BLaER1 (cell line): ENCODE data around the gene SUSD2.
A peak's percentile ranks its signal among the peaks of the same experiment; 100 is the strongest.

Source experiments
- H3K27ac ChIP-seq: shearing (Covaris generic); formaldehyde crosslinking; 2 replicates; pipeline ENCODE4 v1.8.1; 2022
- H3K27me3 ChIP-seq: shearing (Covaris generic); formaldehyde crosslinking; 2 replicates; pipeline ENCODE4 v1.8.1; 2022
- H3K36me3 ChIP-seq: shearing (Covaris generic); formaldehyde crosslinking; 2 replicates; pipeline ENCODE4 v1.8.1; 2022
- H3K4me1 ChIP-seq: shearing (Covaris generic); formaldehyde crosslinking; 2 replicates; pipeline ENCODE4 v1.8.1; 2022
- H3K4me2 ChIP-seq: shearing (Covaris generic); formaldehyde crosslinking; 2 replicates; pipeline ENCODE4 v1.8.1; 2022
- H3K4me3 ChIP-seq: shearing (Covaris generic); formaldehyde crosslinking; 2 replicates; pipeline ENCODE4 v1.8.1; 2022
- H3K9ac ChIP-seq: shearing (Covaris generic); formaldehyde crosslinking; 2 replicates; pipeline ENCODE4 v1.8.1; 2022
- H3K9me3 ChIP-seq: shearing (Covaris generic); formaldehyde crosslinking; 2 replicates; pipeline ENCODE4 v1.8.1; 2022
- H4K20me1 ChIP-seq: shearing (Covaris generic); formaldehyde crosslinking; 2 replicates; pipeline ENCODE4 v1.8.1; 2022
- Cebpa-rat ChIP-seq: shearing (Covaris generic); IDR thresholded peaks from 2 replicates; pipeline ENCODE4 v1.8.1; 2022

The SUSD2 gene

GRCh38 chr22:24185501-24186351 lies 4.4 kb downstream of the SUSD2 start:
- H3K9me3 ChIP-seq, result no peaks in the 10 kb centered on the region
- no peaks in the 10 kb centered on the region for H3K27me3 ChIP-seq
- no peak overlapping the region for H3K27ac ChIP-seq
- H3K4me1 ChIP-seq, result peaks cover 39% of the 10 kb centered on the region
- no peaks in the 10 kb centered on the region for H3K36me3 ChIP-seq
- H3K4me3 ChIP-seq, result no peak overlapping the region
- H3K4me2 ChIP-seq, result no peak overlapping the region
- no peaks in the 10 kb centered on the region for H4K20me1 ChIP-seq
- TF ChIP-seq Cebpa-rat, result no peak
- no peak overlapping the region for H3K9ac ChIP-seq

- H3K9me3 ChIP-seq, result no peaks in the 10 kb centered on the region
- H3K4me2 ChIP-seq, result no peak overlapping the region
- TF ChIP-seq Cebpa-rat, result no peak
- no peaks in the 10 kb centered on the region for H3K36me3 ChIP-seq
- H3K27ac ChIP-seq, result no peak overlapping the region
- peaks cover 45% of the 10 kb centered on the region for H3K4me1 ChIP-seq
- H3K4me3 ChIP-seq, result no peak overlapping the region
- no peak overlapping the region for H3K9ac ChIP-seq
- H3K27me3 ChIP-seq, result no peaks in the 10 kb centered on the region
- H4K20me1 ChIP-seq, result no peaks in the 10 kb centered on the region
Observed at GRCh38 chr22:24186352-24186740, 5.1 kb downstream of the SUSD2 start.

DNA sequence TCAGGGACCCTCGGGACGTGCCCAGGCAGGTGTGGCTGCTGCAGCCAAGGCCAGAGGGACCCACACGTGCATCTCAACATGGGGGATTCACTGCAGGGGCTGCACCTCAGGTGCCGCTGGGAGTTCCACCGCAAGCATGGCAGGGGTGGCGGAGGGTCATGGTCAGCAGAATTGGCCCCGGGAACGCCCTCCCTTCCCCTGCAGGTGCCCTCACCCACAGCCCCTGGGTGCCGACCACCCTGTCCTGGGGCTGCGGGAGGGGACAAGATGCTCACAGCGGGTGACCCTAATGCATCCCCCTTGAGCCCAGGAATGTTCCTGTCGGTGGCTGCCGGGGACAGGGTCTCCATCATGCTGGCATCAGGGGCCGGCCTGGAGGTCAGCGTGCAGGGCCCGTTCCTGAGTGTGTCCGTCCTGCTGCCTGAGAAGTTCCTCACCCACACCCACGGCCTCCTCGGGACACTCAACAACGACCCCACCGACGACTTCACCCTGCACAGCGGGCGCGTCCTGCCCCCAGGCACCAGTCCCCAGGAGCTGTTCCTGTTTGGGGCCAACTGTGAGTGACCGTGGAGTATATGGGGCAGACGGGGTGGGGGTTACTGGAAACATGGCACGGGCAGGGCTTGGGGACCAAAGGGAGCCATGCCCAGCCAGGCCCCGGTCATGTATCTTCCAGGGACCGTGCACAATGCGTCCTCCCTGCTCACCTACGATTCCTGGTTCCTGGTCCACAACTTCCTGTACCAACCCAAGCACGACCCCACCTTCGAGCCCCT lies 5.8 kb downstream of the SUSD2 start:
- Histone ChIP-seq H3K27ac (no peak overlapping the region), H3K9ac (no peak overlapping the region), H3K27me3 (no peaks in the 10 kb centered on the region), H4K20me1 (no peaks in the 10 kb centered on the region), H3K4me1 (peaks cover 49% of the 10 kb centered on the region), H3K4me2 (no peak overlapping the region), H3K9me3 (no peaks in the 10 kb centered on the region), H3K4me3 (no peak overlapping the region), H3K36me3 (no peaks in the 10 kb centered on the region)
- TF ChIP-seq Cebpa-rat, result no peak

- H3K36me3 ChIP-seq, result no peaks in the 10 kb centered on the region
- no peak for TF ChIP-seq Cebpa-rat
Observed at GRCh38 chr22:24187731-24188644, 6.7 kb downstream of the SUSD2 start.

DNA sequence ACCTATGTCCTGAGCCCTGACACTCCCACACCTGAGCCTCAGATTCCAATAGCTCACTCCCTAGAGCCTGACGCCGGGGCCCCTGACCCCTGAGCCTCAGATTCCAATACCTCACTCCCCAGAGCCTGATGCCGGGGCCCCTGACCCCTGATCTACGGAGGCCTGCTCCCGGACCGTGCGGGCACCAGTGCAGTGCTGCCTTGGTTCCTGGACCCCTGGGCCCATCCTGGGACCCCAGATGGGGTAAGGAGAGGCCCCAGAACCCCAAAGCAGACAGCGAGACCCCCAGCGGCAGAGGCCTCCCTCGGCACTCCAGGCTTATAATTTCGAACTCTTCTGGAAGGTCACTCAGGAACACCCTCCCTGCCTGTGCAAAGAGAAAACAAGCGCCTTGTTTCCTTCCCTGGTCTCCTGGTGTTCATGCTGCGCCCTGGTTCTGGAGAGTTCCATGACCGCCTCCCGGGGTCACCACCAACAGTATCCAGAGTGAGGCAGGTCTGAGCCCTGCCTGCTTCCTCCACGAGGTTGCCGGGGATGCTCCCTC lies 7.5 kb downstream of the SUSD2 start:
- H3K27ac ChIP-seq, result no peak overlapping the region

More at GRCh38 chr22:24187731-24188644, 6.7 kb downstream of the SUSD2 start:
- H3K9ac ChIP-seq, result no peak overlapping the region
- H3K9me3 ChIP-seq, result no peaks in the 10 kb centered on the region
- no peak overlapping the region for H3K4me3 ChIP-seq
- H3K27me3 ChIP-seq, result no peaks in the 10 kb centered on the region
- no peaks in the 10 kb centered on the region for H4K20me1 ChIP-seq
- H3K4me1 ChIP-seq, result peaks cover 40% of the 10 kb centered on the region
- no peak overlapping the region for H3K4me2 ChIP-seq
- no peak overlapping the region for H3K27ac ChIP-seq

GRCh38 chr22:24189249-24190158 lies 8.2 kb downstream of the SUSD2 start:
- Histone ChIP-seq H3K9ac (no peak overlapping the region), H3K36me3 (no peaks in the 10 kb centered on the region), H3K27ac (peak overlapping the region; percentile 35; the same call in 1 of the 2 replicates), H3K4me1 (peaks cover 26% of the 10 kb centered on the region), H3K4me2 (0 out of 2 replicates have a peak overlapping the region, but pooled peaks have one; percentile 4), H4K20me1 (no peaks in the 10 kb centered on the region), H3K27me3 (no peaks in the 10 kb centered on the region), H3K9me3 (no peaks in the 10 kb centered on the region), H3K4me3 (no peak overlapping the region)
- TF ChIP-seq Cebpa-rat, result no peak

More for the DNA sequence above, 7.5 kb downstream of the SUSD2 start:
- H3K4me1 ChIP-seq, result peaks cover 32% of the 10 kb centered on the region
- no peak overlapping the region for H3K9ac ChIP-seq
- H3K36me3 ChIP-seq, result no peaks in the 10 kb centered on the region
- no peaks in the 10 kb centered on the region for H3K9me3 ChIP-seq
- H3K27me3 ChIP-seq, result no peaks in the 10 kb centered on the region
- no peaks in the 10 kb centered on the region for H4K20me1 ChIP-seq
- no peak overlapping the region for H3K4me2 ChIP-seq
- H3K4me3 ChIP-seq, result no peak overlapping the region
- TF ChIP-seq Cebpa-rat, result no peak

- Histone ChIP-seq H3K4me3 (no peak overlapping the region), H3K27me3 (no peaks in the 10 kb centered on the region), H3K36me3 (no peaks in the 10 kb centered on the region), H3K9me3 (no peaks in the 10 kb centered on the region), H3K4me2 (0 out of 2 replicates have a peak overlapping the region, but pooled peaks have one; percentile 4), H3K4me1 (peaks cover 26% of the 10 kb centered on the region), H3K9ac (no peak overlapping the region), H3K27ac (no peak overlapping the region), H4K20me1 (no peaks in the 10 kb centered on the region)
- TF ChIP-seq Cebpa-rat, result no peak
Observed at GRCh38 chr22:24190159-24190540, 8.9 kb downstream of the SUSD2 start.

DNA sequence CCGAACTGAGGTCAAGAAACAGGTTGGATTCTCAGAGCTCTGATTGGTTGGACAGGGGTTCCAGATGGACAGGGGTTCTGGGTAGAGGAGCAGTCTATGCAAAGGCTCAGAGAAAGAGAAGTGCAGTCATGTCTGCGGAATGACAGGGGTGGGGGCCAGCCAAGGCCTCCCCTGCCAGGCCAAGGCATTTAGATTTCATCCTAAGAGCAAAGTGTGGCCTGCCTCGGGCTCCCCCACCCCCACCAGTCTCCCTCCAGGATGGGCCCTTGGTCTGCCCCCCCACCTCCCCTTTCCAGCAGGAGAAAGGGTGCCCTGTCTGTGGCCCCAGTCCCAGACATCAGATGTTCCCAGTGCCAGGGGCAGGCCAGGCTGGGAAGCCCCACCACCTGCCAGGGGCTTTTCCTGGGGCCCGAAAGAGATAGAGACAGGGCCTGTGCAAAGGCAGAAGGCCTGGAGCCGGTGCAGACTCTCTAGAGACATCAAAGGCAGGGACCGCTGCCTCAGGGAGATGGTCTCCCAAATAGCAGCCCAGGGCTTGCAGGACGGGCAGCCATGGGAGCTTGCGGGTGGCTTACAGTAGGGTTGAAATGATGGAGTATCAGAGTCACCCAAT lies 9.4 kb downstream of the SUSD2 start:
- Histone ChIP-seq H3K4me3 (no peak overlapping the region), H3K36me3 (no peaks in the 10 kb centered on the region), H4K20me1 (no peaks in the 10 kb centered on the region), H3K27me3 (no peaks in the 10 kb centered on the region), H3K4me1 (peaks cover 26% of the 10 kb centered on the region), H3K9me3 (no peaks in the 10 kb centered on the region), H3K4me2 (no peak overlapping the region), H3K9ac (no peak overlapping the region), H3K27ac (no peak overlapping the region)
- TF ChIP-seq Cebpa-rat, result no peak
